Testis (tissue), 2 donors: ENCODE data around the gene SSBP1.

Experiments used
- CTCF ChIP-seq, 3 experiments: fragments of 450-650 bp in 2 of 3; fragments of 200-600 bp in 1 of 3; sonication (generic) in 1 of 3; IDR thresholded peaks; one replicate each; pipeline ENCODE4 v1.5.1; 2016 to 2019; ENCODE audit warnings: antibody characterized with exemption in 3 of 3, mild to moderate bottlenecking in 2 of 3, moderate library complexity in 1 of 3
- POLR2A ChIP-seq: fragments of 450-650 bp; IDR thresholded peaks from one replicate; pipeline ENCODE4 v1.6.1; 2017; ENCODE audit warnings: antibody characterized with exemption, mild to moderate bottlenecking, moderate library complexity

DNA sequence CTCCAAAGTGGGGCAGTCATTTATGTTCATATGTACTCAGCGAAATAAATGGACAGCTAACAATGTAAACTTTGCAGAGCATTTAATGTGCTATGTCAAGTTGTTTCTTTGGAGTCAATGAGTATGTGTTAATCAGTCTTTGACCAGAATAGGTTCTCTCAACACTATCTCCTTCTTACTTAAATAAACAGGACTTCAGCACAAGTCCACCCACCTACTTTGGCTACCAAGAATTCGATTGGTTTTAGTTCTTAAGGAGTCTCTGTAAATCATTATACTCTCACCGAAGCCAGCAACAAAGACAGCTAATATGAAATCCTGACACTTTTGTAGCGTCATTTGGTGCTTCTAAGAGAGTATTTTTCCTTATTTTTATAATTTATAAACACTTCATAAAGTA lies 23.1 kb upstream of the SSBP1 start:
- TF ChIP-seq CTCF (IDR thresholded peaks at IDR 0.05) = no peak
- no peak for TF ChIP-seq POLR2A
